HK-2 (cell line): Measurements from ENCODE around the gene SPACA4.
"Not testable (repeated sequence)": the region's sequence is repeated elsewhere in the genome, so short reads cannot be mapped to it uniquely, and the experiment has no call there.

Experiments used
- DNase-seq: peaks from one replicate; pipeline ENCODE4 v3.0.0-alpha.2; 2018; ENCODE audit not compliant: unreplicated experiment

The SPACA4 gene

DNA sequence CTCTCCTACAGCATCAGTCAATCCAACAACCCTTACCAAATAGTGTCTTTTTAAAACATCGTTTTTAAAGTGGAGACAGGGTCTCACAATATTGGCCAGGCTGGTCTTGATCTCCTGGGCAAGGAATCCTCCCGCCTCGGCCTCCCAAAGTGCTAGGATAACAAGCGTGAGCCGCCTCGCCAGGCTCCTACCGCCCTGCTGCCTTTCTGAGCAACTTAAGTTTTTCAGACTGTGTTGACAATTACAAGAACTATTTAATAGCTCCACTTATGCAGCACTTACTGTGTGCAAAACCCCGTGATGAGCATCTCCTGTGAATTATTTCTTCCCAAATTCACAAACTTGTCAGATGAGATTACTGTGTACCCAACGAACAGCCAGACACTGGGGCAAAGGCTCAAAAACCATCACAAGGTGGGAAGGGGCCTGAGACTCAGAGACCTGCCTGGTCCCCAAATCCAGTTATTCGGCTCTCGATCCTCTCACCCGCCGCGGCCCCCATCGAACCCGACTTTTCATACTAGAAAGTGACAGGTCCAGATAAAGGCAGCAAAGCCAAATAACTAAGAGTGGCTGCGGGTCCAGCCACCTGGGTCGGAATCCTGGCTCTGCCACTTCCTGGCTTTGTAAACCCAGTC, 11.9 kb downstream of the SPACA4 start:
- DNase-seq: no peak

DNA sequence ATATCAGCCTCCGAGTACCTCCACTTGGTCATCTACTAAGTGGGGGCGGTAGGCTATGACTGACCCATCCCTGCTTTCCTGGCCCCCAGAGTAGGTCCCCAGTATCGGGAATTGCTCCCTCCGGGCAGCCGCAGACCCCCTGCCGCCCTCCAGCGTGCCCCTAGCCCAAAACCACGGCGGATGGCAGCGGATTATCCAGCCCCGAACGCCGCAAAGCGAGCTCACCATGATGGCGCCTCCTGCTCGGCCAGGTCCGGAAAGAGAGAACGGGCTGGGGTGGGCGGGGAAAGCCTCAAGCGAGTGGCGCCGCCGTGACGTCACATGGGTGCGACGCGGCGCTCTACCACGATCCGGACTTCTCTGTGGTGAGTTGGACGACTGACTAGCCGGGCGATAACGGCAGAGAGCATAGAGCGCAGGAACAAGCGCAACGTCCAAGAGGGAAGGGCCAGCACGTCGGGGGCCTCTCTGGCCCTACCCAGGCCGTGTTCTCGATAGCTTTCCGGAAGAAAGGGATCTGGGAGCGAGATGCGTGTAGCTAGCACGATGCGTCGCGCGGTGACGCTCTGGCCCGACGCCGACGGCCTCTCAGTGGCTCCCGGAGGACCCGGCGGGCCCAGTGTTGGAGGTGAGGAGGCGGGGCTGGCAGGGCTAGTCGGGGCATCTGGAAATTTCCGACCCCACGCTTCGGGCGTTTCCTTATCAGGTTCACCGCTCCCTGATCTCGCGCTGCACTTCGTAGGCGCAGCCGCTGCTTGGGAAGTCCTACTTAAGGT, 12.6 kb downstream of the SPACA4 start, which contains the start of the genes RPL18 and SPHK2:
TSS of gene RPL18 (minus strand) at position 263 of the 776 bp plus-strand sequence. CDS start at position 228, 35 bp downstream.
TSS of gene SPHK2 (plus strand) at position 591 of the 776 bp plus-strand sequence. CDS start 1,009 bp downstream, outside the sequence.
- peak; percentile 98 for DNase-seq

DNA sequence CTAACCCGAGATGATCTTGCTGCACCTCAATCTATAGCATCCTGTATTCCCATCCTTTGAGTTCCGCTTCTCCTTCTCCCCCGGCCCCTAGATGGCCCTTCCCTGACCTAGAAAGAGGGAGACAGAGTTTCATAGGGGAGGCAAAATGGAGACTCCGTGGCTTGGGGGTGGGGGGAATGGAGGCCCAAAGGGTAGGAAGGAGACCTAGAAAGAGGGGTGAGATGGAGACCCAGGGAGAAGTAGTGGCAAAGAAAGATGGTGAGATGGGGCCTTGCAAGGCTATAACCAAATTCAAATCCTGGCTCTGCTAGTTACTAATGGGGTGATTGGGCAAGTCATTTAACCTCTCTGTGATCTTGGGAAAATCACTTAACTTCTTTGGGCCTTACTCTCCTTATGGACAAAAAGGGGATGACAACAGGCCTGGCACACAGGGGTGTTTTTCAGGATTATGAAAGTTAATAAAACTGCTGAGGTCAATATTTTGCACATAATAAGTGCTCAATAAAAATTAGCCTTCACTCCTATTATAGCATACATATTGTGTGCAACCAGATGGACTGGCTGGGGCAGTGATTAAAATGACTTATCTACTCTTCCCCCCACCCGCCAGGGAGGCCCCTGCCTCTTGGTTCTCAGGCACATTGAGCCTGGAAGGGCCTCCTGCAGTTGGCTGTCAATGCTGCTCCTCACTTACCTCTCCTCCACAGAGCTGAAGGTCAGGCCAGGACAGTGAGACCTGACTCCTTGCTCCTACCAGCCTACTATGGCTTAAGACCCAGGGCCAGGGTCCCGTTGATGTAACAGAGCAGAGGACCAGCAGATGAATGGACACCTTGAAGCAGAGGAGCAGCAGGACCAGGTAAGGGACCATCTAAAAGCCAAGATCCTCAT, 13.4 kb downstream of the SPACA4 start:
- DNase-seq: no peak

DNA sequence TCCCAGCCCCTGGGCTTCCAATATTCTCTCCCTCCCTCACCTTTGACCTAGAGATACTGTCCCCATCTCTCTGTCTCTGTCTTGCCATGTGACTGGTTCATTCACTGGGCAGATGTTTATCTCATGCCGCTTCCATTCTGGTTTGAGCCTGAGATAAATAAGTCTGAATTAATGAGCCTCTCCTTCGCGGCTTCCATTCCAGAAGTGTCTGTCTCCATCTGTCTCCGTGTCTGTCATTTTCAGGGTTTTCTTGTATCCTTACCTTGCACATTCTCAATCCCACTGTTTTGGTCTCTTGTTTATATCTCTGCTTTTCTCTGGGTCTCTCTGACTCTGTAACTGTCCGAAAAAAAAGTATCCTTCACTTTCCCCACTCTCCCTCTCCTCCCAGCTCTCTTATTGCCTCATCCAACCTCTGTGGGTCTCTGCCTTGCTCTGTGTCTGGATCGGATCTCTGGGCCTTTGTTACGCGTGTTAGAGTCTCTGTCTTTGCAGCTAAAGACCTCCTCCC, 17.1 kb downstream of the SPACA4 start:
- DNase-seq: no peak

DNA sequence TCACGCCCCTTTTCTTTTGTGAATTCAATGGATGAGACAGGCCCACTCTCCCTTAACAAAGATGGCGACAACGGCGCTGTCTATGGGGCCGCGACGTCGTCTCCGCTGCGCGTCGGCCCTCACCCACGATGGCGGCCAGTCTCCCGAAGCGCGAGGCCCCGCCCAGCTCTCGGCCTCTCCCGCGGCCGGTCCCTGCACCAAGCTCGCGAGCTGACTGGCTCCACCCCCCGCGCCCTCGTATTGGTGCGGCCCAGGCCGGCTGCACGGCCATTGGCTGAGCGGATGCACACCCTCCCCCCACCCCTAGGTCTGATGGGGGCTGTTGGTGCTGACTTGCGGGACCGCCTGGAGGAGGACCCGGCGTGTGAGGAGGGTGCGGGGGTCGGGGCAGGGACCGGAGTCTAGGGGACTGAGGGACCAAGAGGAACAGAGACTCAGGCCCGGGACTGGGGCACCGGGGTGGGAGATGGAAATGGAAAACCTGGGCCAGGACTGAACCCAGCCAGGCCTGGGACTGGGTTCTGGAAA, 17.6 kb downstream of the SPACA4 start:
- peak; percentile 93 for DNase-seq

DNA sequence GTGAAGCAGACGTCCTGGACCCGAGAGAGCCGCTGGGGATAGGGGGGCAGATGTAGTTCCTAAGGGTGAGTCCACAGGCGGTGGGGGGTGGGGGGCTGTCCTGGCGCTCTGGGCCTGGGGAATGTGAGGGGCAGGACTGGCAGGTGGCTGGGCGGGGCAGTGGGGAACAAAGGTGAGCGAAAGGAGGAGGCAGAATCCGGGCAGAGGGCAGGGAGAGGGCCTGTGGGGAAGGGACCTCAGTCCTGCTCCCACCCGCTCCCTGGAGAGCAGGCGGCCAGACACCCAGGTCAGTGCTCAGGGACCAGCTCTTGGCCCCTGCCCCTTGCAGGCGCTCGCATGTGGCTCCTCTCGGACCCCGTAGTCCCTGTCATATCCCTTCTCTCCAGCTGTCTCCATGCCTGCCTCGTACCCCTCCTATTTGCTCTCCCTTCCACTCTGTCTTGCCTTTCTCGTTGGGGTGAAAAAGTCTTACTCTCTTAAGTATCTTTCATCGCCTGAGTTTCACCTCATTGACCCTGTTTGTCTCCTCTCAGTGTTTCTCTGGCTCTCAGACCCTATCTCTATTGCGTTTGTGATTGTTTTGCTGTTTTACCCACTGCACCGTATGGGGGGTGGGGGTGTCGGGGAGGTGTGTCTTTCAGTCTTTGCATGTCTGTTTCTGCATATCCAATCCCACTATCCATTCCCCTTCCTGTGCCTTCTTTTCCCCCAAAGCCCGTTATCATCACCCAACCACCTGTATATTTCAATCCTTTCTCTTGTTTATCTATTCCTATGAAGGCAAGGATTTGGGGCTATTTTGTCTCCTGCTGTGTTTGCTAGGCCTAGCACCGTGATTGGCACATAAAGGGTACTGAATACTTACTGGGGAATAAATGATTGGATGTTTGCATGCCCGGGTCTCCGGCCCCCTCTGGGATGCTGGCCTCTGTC, 18.5 kb downstream of the SPACA4 start:
- no peak for DNase-seq

DNA sequence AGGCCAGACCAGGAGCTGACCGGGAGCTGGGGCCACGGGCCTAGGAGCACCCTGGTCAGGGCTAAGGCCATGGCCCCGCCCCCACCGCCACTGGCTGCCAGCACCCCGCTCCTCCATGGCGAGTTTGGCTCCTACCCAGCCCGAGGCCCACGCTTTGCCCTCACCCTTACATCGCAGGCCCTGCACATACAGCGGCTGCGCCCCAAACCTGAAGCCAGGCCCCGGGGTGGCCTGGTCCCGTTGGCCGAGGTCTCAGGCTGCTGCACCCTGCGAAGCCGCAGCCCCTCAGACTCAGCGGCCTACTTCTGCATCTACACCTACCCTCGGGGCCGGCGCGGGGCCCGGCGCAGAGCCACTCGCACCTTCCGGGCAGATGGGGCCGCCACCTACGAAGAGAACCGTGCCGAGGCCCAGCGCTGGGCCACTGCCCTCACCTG, 19.4 kb downstream of the SPACA4 start:
- no peak for DNase-seq

DNA sequence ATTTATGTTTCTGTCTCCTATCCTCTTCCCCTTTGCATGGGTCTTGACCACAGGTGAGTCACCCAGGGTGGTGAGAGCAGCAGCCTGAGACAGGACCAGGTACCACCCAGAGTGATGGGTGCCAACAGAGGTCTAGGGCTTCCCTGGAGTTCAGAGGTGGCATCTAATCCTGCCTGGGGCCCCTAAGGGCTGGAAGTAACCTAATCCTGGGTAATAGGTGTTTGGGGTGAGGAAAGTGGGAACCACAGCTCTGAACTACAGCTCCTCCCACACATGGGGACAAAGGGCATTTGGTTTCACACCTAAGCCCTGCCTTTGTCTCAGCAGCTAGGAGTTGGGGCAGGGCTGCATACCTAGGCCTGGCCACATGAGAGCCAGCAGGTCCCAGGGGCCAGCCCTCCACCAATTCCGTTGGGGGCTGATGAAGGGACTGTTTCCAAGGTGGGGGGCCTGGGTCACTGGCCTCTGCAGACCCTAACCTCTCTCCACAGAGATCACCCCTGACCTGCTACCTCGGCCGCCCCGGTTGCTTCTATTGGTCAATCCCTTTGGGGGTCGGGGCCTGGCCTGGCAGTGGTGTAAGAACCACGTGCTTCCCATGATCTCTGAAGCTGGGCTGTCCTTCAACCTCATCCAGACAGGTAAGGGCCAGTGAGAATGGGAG, 20.8 kb downstream of the SPACA4 start:
- DNase-seq: no peak

DNA sequence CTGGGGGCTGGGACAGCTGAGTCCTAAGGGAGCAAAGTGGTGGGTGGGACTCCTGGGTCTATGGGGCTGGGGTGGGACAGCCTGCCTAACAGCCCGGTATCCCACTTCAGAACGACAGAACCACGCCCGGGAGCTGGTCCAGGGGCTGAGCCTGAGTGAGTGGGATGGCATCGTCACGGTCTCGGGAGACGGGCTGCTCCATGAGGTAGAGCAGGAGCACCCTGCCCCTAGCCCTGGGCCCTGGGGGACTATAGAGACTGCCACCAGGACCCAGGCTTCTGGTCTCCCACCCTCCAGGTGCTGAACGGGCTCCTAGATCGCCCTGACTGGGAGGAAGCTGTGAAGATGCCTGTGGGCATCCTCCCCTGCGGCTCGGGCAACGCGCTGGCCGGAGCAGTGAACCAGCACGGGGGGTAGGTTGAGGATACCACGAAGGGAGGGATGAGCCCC, 21.3 kb downstream of the SPACA4 start:
- DNase-seq: no peak

DNA sequence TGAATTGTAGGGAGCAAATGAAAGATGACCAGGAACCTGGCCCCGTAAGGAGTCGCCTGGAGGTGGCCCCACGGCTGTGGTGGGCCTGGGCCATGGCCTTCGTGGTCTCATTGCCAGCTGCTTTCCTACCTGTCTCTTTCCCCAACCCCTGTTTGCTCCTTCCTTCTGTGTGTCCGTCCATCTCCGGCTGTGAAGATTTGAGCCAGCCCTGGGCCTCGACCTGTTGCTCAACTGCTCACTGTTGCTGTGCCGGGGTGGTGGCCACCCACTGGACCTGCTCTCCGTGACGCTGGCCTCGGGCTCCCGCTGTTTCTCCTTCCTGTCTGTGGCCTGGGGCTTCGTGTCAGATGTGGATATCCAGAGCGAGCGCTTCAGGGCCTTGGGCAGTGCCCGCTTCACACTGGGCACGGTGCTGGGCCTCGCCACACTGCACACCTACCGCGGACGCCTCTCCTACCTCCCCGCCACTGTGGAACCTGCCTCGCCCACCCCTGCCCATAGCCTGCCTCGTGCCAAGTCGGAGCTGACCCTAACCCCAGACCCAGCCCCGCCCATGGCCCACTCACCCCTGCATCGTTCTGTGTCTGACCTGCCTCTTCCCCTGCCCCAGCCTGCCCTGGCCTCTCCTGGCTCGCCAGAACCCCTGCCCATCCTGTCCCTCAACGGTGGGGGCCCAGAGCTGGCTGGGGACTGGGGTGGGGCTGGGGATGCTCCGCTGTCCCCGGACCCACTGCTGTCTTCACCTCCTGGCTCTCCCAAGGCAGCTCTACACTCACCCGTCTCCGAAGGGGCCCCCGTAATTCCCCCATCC, 22.1 kb downstream of the SPACA4 start:
- DNase-seq: no peak

DNA sequence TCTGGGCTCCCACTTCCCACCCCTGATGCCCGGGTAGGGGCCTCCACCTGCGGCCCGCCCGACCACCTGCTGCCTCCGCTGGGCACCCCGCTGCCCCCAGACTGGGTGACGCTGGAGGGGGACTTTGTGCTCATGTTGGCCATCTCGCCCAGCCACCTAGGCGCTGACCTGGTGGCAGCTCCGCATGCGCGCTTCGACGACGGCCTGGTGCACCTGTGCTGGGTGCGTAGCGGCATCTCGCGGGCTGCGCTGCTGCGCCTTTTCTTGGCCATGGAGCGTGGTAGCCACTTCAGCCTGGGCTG, 22.7 kb downstream of the SPACA4 start:
- no peak for DNase-seq

DNA sequence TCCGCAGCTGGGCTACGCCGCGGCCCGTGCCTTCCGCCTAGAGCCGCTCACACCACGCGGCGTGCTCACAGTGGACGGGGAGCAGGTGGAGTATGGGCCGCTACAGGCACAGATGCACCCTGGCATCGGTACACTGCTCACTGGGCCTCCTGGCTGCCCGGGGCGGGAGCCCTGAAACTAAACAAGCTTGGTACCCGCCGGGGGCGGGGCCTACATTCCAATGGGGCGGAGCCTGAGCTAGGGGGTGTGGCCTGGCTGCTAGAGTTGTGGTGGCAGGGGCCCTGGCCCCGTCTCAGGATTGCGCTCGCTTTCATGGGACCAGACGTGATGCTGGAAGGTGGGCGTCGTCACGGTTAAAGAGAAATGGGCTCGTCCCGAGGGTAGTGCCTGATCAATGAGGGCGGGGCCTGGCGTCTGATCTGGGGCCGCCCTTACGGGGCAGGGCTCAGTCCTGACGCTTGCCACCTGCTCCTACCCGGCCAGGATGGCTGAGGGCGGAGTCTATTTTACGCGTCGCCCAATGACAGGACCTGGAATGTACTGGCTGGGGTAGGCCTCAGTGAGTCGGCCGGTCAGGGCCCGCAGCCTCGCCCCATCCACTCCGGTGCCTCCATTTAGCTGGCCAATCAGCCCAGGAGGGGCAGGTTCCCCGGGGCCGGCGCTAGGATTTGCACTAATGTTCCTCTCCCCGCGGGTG, 23.2 kb downstream of the SPACA4 start:
- DNase-seq: no peak

DNA sequence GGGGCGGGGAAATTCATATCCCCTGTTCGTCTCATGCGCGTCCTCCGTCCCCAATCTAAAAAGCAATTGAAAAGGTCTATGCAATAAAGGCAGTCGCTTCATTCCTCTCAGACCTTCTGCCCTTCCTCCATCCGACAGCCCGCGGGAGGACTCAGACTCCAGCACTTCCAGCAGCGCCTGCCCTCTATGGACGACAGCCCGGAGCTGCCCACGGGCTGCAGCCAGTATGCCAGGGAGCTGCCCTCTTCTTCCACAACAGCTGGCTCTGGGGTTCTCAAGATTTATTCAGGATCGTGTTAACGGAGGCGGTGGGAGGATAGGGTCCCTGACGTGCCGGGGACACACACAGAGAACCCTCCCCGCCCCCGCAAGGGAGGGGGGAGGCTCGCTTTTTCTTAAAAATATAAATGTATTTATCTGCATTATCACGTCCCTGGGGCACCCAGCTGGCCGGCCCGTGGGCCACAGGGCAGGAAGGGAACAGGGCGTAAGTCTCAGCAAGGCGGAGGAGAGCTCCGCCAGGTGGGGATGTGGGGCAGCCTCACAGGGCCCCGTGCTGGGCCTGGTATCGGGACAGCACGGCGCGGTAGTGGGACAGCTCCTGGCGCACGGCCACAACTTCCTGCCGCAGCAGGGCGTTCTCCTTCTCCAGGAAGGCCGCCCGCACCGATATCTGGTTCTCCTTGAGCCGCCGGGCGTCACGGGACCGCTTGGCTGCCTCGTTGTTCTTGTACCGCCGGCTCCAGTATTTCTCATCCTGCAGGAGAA, 23.9 kb downstream of the SPACA4 start:
- DNase-seq: no peak

DNA sequence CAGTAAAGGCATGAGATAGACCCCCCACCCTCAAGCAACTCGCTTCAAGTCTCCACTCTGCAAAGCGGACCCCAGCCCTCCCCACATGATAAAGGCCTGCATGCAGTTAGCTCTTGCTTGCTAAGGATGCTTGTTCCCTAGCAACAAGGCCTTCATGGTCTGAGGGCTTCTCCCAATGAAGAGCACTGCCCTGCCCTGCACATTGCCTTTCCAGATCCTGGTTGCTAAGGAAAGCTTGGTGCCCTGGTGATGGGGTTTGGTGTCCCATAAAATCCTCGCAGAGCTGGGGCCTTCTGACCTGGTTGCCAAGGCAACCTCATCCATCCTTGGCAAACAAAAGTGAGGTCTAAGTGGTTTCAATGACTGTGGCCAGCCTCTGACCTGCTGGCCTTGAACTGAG, 24.7 kb downstream of the SPACA4 start:
- no peak for DNase-seq

DNA sequence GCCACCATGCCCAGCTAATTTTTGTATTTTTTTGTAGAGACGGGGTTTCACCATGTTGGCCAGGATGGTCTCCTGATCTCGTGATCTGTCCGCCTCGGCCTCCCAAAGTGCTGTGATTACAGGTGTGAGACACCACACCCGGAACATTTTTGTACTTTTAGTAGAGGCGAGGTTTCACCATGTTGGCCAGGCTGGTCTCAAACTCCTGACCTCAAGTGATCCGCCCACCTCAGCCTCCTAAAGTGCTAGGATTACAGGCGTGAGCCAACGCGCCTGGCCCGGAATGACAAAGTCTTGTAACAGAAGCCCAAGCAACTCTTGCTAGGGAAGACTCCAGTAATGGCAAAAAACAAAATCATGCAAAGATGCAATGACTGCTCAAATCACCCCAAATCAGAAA, 25.7 kb downstream of the SPACA4 start:
- DNase-seq: not testable (repeated sequence)

DNA sequence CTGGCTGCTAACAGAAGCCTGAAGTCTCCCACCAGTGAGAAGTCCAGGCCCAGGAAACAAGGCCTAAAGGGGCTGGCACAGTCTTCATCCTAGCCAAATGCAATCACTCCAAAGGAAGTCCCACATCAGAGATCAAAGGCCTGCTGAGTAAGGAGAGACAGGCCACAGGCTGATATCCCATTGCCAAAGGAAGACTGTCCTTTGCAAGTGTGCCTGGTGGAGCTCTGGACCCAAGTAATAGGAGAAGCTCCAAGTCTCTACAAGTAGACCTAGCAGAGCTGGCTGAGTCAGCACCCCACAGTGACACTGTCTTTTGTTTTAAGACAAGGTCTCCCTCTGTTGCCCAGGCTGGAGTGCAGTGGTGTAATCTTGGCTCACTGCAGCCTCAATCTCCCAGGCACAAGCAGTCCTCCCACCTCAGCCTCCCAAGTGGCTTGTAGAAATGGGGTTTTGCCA, 26.2 kb downstream of the SPACA4 start:
- no peak for DNase-seq

DNA sequence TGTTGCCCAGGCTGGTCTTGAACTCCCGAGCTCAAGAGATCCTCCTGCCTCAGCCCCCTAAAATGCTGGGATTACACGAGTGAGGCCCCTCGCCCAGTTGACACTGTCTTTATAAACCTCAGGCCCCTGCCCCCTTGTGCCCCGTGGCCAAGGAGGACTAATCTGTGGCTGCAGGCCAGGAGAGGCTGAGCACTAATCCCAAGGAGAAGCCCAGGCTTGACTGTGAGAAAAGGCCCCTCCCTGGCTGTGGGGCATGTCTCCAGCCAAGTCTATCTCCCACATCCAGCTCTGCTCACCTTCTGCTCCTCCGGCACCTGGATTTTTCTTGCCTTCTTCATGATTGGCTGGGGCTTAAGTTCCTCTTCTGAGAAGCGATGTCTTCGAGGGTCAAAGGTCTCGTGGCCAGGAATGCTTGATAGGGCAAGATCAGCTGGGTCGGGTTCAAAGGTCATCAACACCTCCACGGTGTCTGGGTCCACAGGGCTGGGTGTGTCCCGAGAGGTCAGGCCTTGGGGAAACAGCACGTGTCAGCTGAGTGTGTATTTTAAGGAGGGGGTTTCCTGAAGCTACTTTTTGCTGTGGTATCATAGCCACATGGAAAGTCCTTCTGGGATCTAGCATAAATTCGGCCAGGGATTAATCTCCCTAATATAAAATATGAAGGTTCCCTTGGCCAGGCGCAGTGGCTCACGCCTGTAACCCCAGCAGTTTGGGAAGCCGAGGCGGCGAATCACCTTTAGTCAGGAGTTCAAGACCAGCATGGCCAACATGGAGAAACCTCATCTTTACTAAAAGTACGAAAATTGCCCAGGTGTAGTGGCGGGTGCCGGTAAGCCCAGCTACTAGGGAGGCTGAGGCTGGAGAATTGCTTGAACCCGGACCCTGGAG, 26.9 kb downstream of the SPACA4 start:
- no peak for DNase-seq
